MM.1S (cell line): Measurements from ENCODE around the gene ELP5.

Experiments used
- DNase-seq: peaks from one replicate; pipeline ENCODE4 v3.0.0-alpha.2; 2015
- H2AFZ ChIP-seq: fragments of 300-600 bp; sonication (generic); 2 replicates; pipeline ENCODE4 v1.6.0; 2016; ENCODE audit warnings: antibody characterized with exemption, low read length
- H3F3A ChIP-seq: fragments of 300-600 bp; sonication (generic); 2 replicates; pipeline ENCODE4 v1.6.1; 2016; ENCODE audit warnings: mild to moderate bottlenecking, antibody characterized with exemption, low read length, moderate library complexity, mixed read lengths; ENCODE audit not compliant: insufficient read depth
- H3K27ac ChIP-seq: fragments of 300-600 bp; sonication (generic); 2 replicates; pipeline ENCODE4 v1.5.1; 2016; ENCODE audit warnings: mild to moderate bottlenecking, low read length
- H3K27me3 ChIP-seq: fragments of 300-600 bp; sonication (generic); replicated peaks from 2 replicates; pipeline ENCODE4 v1.6.0; 2016; ENCODE audit warnings: low read length; ENCODE audit not compliant: insufficient read depth
- H3K36me3 ChIP-seq: fragments of 300-600 bp; sonication (generic); replicated peaks from 2 replicates; pipeline ENCODE4 v1.6.1; 2016; ENCODE audit warnings: mild to moderate bottlenecking, low read length, mixed read lengths; ENCODE audit not compliant: insufficient read depth
- H3K4me1 ChIP-seq: fragments of 300-600 bp; sonication (generic); 2 replicates; pipeline ENCODE4 v1.6.1; 2016; ENCODE audit warnings: low read length, mixed read lengths
- H3K4me2 ChIP-seq: fragments of 300-600 bp; sonication (generic); 2 replicates; pipeline ENCODE4 v1.6.0; 2016; ENCODE audit warnings: low read depth, low read length
- H3K4me3 ChIP-seq: fragments of 300-600 bp; sonication (generic); 2 replicates; pipeline ENCODE4 v1.5.1; 2016; ENCODE audit warnings: low read length, mixed read lengths
- H3K79me2 ChIP-seq: fragments of 300-600 bp; sonication (generic); 2 replicates; pipeline ENCODE4 v1.6.1; 2016; ENCODE audit warnings: mixed run types, low read length, mixed read lengths
- H3K9ac ChIP-seq: fragments of 300-600 bp; sonication (generic); 2 replicates; pipeline ENCODE4 v1.6.1; 2016; ENCODE audit warnings: low read length, mixed read lengths
- H3K9me2 ChIP-seq: fragments of 300-600 bp; sonication (generic); replicated peaks from 2 replicates; pipeline ENCODE4 v1.6.1; 2016; ENCODE audit warnings: mild to moderate bottlenecking, low read length, mixed read lengths; ENCODE audit not compliant: insufficient read depth
- H3K9me3 ChIP-seq: fragments of 300-600 bp; sonication (generic); replicated peaks from 2 replicates; pipeline ENCODE4 v1.6.1; 2016; ENCODE audit warnings: mild to moderate bottlenecking, low read length, mixed read lengths; ENCODE audit not compliant: insufficient read depth
- H4K20me1 ChIP-seq: fragments of 300-600 bp; sonication (generic); 2 replicates; pipeline ENCODE4 v1.6.1; 2016; ENCODE audit warnings: mild to moderate bottlenecking, low read length, moderate library complexity, mixed read lengths; ENCODE audit not compliant: insufficient read depth
- EZH2 ChIP-seq: fragments of 300-600 bp; sonication (generic); optimal IDR thresholded peaks from 2 replicates; pipeline ENCODE3; 2017; ENCODE audit warnings: low read depth, mild to moderate bottlenecking, antibody characterized with exemption, low read length, mixed read lengths
- EZH2phosphoT487 ChIP-seq: fragments of 300-600 bp; sonication (generic); IDR thresholded peaks from 2 replicates; pipeline ENCODE4 v1.6.1; 2018; ENCODE audit warnings: antibody characterized with exemption, low read length
- TF ChIP-seq, protein P1 (sequence below): fragments of 300-600 bp; sonication (generic); IDR thresholded peaks from 2 replicates; pipeline ENCODE4 v1.5.1; 2016; ENCODE audit warnings: antibody characterized with exemption, low read length, mixed read lengths

Gene ELP5

DNA sequence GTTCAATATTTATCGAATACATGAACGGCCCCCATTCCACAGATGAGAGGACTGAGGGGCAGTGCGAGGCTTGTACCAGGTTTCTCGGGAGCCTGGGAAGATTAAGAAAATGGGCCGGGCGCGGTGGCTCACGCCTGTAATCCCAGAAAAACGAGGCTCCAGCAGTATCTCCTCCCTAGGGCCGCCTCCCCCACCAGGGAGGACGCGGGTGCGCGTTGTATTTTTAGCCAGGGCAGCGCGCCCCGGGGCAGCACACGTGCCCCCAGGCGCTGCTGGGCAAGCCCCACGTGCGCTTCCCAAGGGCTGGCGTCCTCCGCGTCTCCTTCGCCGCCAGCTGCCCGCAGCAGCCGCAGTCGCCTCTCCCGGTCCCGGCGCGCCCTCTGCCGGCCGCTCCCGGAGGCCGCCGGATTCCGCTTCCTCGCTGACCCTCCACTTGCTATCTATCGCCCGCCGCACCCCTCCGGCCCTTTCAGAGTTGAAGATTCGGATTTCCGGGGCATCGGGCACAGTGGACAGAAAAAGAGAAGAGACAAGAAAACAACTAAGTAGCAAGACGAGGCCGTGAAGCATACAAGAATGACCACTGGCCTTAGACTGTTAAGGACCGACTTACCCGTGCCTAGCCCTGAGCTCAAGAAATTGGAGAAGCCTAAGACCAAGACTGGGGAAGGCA is 44.3 kb downstream of the ELP5 start:
- H2AFZ ChIP-seq, result peak overlapping the region; percentile 28
- H3K79me2 ChIP-seq, result no peaks in the 10 kb centered on the region
- TF ChIP-seq EZH2phosphoT487, result no peak
- TF ChIP-seq, protein P1, sequence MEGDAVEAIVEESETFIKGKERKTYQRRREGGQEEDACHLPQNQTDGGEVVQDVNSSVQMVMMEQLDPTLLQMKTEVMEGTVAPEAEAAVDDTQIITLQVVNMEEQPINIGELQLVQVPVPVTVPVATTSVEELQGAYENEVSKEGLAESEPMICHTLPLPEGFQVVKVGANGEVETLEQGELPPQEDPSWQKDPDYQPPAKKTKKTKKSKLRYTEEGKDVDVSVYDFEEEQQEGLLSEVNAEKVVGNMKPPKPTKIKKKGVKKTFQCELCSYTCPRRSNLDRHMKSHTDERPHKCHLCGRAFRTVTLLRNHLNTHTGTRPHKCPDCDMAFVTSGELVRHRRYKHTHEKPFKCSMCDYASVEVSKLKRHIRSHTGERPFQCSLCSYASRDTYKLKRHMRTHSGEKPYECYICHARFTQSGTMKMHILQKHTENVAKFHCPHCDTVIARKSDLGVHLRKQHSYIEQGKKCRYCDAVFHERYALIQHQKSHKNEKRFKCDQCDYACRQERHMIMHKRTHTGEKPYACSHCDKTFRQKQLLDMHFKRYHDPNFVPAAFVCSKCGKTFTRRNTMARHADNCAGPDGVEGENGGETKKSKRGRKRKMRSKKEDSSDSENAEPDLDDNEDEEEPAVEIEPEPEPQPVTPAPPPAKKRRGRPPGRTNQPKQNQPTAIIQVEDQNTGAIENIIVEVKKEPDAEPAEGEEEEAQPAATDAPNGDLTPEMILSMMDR, result peak; percentile 88
- H3K9ac ChIP-seq, result no peak overlapping the region
- H3K36me3 ChIP-seq, result no peaks in the 10 kb centered on the region
- no peaks in the 10 kb centered on the region for H3F3A ChIP-seq
- no peaks in the 10 kb centered on the region for H3K9me3 ChIP-seq
- no peak overlapping the region for H3K27ac ChIP-seq
- H3K4me2 ChIP-seq, result peak overlapping the region; percentile 67
- no peaks in the 10 kb centered on the region for H3K9me2 ChIP-seq
- no peak overlapping the region; the same call in 1 of the 2 replicates for H3K4me3 ChIP-seq
- H4K20me1 ChIP-seq, result no peaks in the 10 kb centered on the region
- H3K27me3 ChIP-seq, result peaks cover 46% of the 10 kb centered on the region
- peak; percentile 71 for DNase-seq
- H3K4me1 ChIP-seq, result peaks cover 15% of the 10 kb centered on the region; the same call in 1 of the 2 replicates

GRCh38 chr17:7304179-7304578 is 52.2 kb downstream of the ELP5 start:
- no peak for DNase-seq
- no peak overlapping the region for H3K9ac ChIP-seq

DNA sequence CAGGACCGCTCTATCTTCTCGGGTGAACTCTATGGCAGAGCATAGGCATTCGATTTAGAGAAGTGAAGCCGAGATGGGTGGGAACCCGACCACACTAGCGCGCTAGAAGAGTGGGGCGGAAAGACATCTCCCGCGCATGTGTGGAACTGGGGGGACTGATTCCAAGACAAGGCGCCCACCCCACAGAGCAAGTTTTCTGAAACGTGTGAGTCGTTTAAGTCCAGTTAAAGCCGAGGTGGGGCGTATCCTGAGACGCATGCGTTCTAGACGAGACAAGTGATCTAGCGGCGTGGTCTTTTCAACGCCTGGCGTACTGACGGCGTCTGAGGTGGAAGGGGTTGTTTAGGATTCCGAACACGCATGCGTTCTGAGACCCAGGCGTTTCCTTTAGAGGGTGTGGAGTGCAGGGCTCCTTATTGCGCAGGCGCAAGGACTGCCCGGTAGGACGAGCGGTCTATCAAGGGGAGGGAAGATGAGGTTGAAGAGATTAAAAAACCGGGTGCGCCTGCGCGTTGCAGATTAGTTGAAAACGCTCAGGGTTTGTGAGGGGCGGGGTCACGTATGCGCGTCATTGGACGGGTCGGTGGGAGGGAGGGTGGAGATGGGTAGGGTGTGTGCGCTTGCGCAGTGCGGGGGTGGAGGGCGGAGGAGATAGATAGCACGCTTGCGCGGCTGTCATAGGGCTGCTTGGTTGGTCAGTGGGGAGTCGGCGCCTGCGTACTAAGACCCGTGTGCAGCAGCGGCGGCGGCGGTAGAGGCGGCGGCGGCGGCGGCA is 55.1 kb downstream of the ELP5 start, which contains the start of gene EIF5A:
TSS of gene EIF5A (plus strand) at position 718 of the 775 bp plus-strand sequence. CDS start 2,008 bp downstream, outside the sequence.
- peaks cover 50% of the 10 kb centered on the region for H3F3A ChIP-seq
- H3K79me2 ChIP-seq, result peaks cover 44% of the 10 kb centered on the region
- H3K4me3 ChIP-seq, result peak within 1 kb of the TSS; percentile 97
- no peak for TF ChIP-seq EZH2phosphoT487
- TF ChIP-seq, protein P1, result no peak
- no peak for TF ChIP-seq EZH2
- peaks cover 19% of the 10 kb centered on the region for H3K4me1 ChIP-seq
- H3K27ac ChIP-seq, result peak within 1 kb of the TSS; percentile 100
- peaks cover 29% of the 10 kb centered on the region for H4K20me1 ChIP-seq
- peak; percentile 100 for DNase-seq
- peaks cover 15% of the 10 kb centered on the region for H3K36me3 ChIP-seq
- peak within 1 kb of the TSS; percentile 80 for H2AFZ ChIP-seq
- H3K27me3 ChIP-seq, result peaks cover 5% of the 10 kb centered on the region; the same call in 1 of the 2 replicates
- peak within 1 kb of the TSS; percentile 90 for H3K4me2 ChIP-seq
- H3K9ac ChIP-seq, result peak within 1 kb of the TSS; percentile 100
- H3K9me2 ChIP-seq, result no peaks in the 10 kb centered on the region
- H3K9me3 ChIP-seq, result no peaks in the 10 kb centered on the region

More at GRCh38 chr17:7304179-7304578, 52.2 kb downstream of the ELP5 start:
- Histone ChIP-seq H3K4me2 (no peak overlapping the region), H3K79me2 (peaks cover 18% of the 10 kb centered on the region), H3K4me1 (peaks cover under 1% of the 10 kb centered on the region; the same call in 1 of the 2 replicates), H3K9me3 (no peaks in the 10 kb centered on the region), H3F3A (peaks cover 22% of the 10 kb centered on the region), H3K4me3 (no peak overlapping the region), H3K27me3 (peaks cover 19% of the 10 kb centered on the region), H2AFZ (no peak overlapping the region), H3K9me2 (no peaks in the 10 kb centered on the region), H3K36me3 (no peaks in the 10 kb centered on the region), H3K27ac (no peak overlapping the region), H4K20me1 (peaks cover 3% of the 10 kb centered on the region)
- TF ChIP-seq EZH2phosphoT487 (no peak), EZH2 (no peak)
- TF ChIP-seq, protein P1, result no peak
